SK-N-SH (cell line): ENCODE data around the gene KLHL26. TPM values are rescaled to one million over a fixed set of nuclear protein-coding genes. Genes with fewer than 3 reads are reported as not detected.
A peak's percentile ranks its signal among the peaks of the same experiment; 100 is the strongest.

Experiments used
- CTCF ChIA-PET: fragments of 300-600, 350-600 bp; formaldehyde crosslinking; extraction: SDS; loops from one replicate; lab custom pipeline; 2021; lab: Yijun Ruan, JAX
- POLR2A ChIA-PET: fragments of 350-600 bp; sonication (Branson Sonifier 250); formaldehyde crosslinking; extraction: SDS; loops from one replicate; lab custom pipeline; 2020; ENCODE audit warnings: antibody characterized with exemption, inconsistent platforms; lab: Yijun Ruan, JAX
- DNase-seq: peaks from one replicate; pipeline ENCODE4 v3.0.0; 2012
- H2AFZ ChIP-seq: fragments of 200-600 bp; sonication (generic); 2 replicates; pipeline ENCODE4 v1.8.1; 2016; ENCODE audit warnings: antibody characterized with exemption, mild to moderate bottlenecking, low read depth
- H3F3A ChIP-seq: fragments of 200-600 bp; sonication (generic); replicated peaks from 2 replicates; pipeline ENCODE3; 2016; ENCODE audit warnings: antibody characterized with exemption, mild to moderate bottlenecking; ENCODE audit not compliant: insufficient read depth
- H3K27ac ChIP-seq, 2 experiments: fragments of 200-500 bp in 1 of 2; fragments of 200-600 bp in 1 of 2; sonication (Bioruptor generic) in 1 of 2; sonication (generic), shearing (Covaris generic) in 1 of 2; 2 replicates each; pipeline versions ENCODE4 v1.5.1 to v1.6.1; 2014 to 2016; ENCODE audit warnings: low read depth in 2 of 2, inconsistent platforms in 1 of 2, low read length in 1 of 2, mild to moderate bottlenecking in 1 of 2, mixed read lengths in 1 of 2
- H3K27me3 ChIP-seq: fragments of 200-600 bp; sonication (generic), shearing (Covaris generic); 2 replicates; pipeline ENCODE4 v1.6.1; 2016; ENCODE audit warnings: mixed run types; ENCODE audit not compliant: insufficient read depth
- H3K36me3 ChIP-seq, 2 experiments: fragments of 200-500 bp in 1 of 2; fragments of 200-600 bp in 1 of 2; sonication (Bioruptor generic) in 1 of 2; sonication (generic) in 1 of 2; replicated peaks in 1 of 2; 2 replicates each; pipeline versions ENCODE3 to v1.5.1; 2014 to 2016; ENCODE audit warnings: low read length in 1 of 2, mild to moderate bottlenecking in 1 of 2; ENCODE audit not compliant: insufficient read depth in 2 of 2, control insufficient read depth in 1 of 2
- H3K4me1 ChIP-seq, 2 experiments: fragments of 200-500 bp in 1 of 2; fragments of 200-600 bp in 1 of 2; sonication (Bioruptor generic) in 1 of 2; sonication (generic), shearing (Covaris generic) in 1 of 2; 2 replicates each; pipeline versions ENCODE4 v1.5.1 to v1.6.1; 2014 to 2016; ENCODE audit warnings: low read depth in 1 of 2, low read length in 1 of 2, mixed run types in 1 of 2; ENCODE audit not compliant: insufficient read depth in 2 of 2, control insufficient read depth in 1 of 2
- H3K4me2 ChIP-seq: fragments of 200-600 bp; sonication (generic), shearing (Covaris generic); 2 replicates; pipeline ENCODE4 v1.6.1; 2017; ENCODE audit warnings: mixed run types
- H3K4me3 ChIP-seq, 2 experiments: fragments of 200-500 bp in 1 of 2; fragments of 200-600 bp in 1 of 2; sonication (Bioruptor generic) in 1 of 2; sonication (generic), shearing (Covaris generic) in 1 of 2; 2 replicates each; pipeline versions ENCODE4 v1.5.1 to v1.8.1; 2014 to 2016; ENCODE audit warnings: low read depth in 2 of 2, inconsistent platforms in 1 of 2, low read length in 1 of 2, mild to moderate bottlenecking in 1 of 2, mixed read lengths in 1 of 2, moderate library complexity in 1 of 2
- H3K79me2 ChIP-seq: fragments of 200-600 bp; sonication (generic); 2 replicates; pipeline ENCODE4 v1.8.1; 2017; ENCODE audit warnings: mild to moderate bottlenecking; ENCODE audit not compliant: insufficient read depth
- H3K9ac ChIP-seq: fragments of 200-600 bp; sonication (generic); 2 replicates; pipeline ENCODE4 v1.6.1; 2017; ENCODE audit warnings: mixed run types
- H3K9me2 ChIP-seq: fragments of 200-600 bp; sonication (generic); 2 replicates; pipeline ENCODE4 v1.6.1; 2017; ENCODE audit warnings: mixed run types
- H3K9me3 ChIP-seq: fragments of 200-600 bp; sonication (generic); 2 replicates; pipeline ENCODE4 v1.6.1; 2017; ENCODE audit warnings: mixed run types, mild to moderate bottlenecking, moderate library complexity
- H4K20me1 ChIP-seq: fragments of 200-600 bp; sonication (generic); 2 replicates; pipeline ENCODE4 v1.6.1; 2017; ENCODE audit warnings: mild to moderate bottlenecking, mixed run types; ENCODE audit not compliant: insufficient read depth
- EP300 ChIP-seq, 2 experiments: IDR thresholded peaks; 2 replicates each; pipeline versions ENCODE4 v1.4.0 to v1.6.1; 2012; ENCODE audit warnings: borderline replicate concordance in 1 of 2, low read depth in 1 of 2, low read length in 1 of 2
- MXI1 ChIP-seq: IDR thresholded peaks from 2 replicates; pipeline ENCODE4 v1.6.1; 2012; ENCODE audit warnings: mild to moderate bottlenecking, low read depth, low read length, improper control_type of control experiment
- NRF1 ChIP-seq: IDR thresholded peaks from 2 replicates; pipeline ENCODE4 v1.6.1; 2012; ENCODE audit warnings: low read depth, mild to moderate bottlenecking, low read length
- RAD21 ChIP-seq: IDR thresholded peaks from 2 replicates; pipeline ENCODE4 v1.6.1; 2012; ENCODE audit warnings: mild to moderate bottlenecking, low read length
- SMC3 ChIP-seq: IDR thresholded peaks from 2 replicates; pipeline ENCODE4 v1.6.1; 2012; ENCODE audit warnings: low read depth, low read length, improper control_type of control experiment
- WGBS: methylation state at CpG from one replicate; pipeline ENCODE4 v1.1.6; 2017; ENCODE audit warnings: low lambda C conversion rate; 5-methylcytosine and 5-hydroxymethylcytosine counted together
- polyA plus RNA-seq, 3 experiments: library from polyadenylated mRNA; depleted of rRNA; stranded (reverse); fragments of >200 nt; gene quantifications; 2 replicates each; pipeline ENCODE4 v1.2.3, GENCODE V29; 2012
- TF ChIP-seq, protein P1 (sequence below): fragments of 200-600 bp; sonication (generic); IDR thresholded peaks from 2 replicates; pipeline ENCODE4 v1.6.1; 2017; ENCODE audit warnings: antibody characterized with exemption, mild to moderate bottlenecking, moderate library complexity
- TF ChIP-seq, protein P2 (sequence below): fragments of 150-350 bp; IDR thresholded peaks from 2 replicates; pipeline ENCODE4 v1.6.1; 2016; ENCODE audit warnings: mild to moderate bottlenecking, low read depth, low read length

The KLHL26 gene
- polyA plus RNA-seq, 1 of the 3 experiments (the other 2 are of a cell fraction): 4.6 TPM

DNA sequence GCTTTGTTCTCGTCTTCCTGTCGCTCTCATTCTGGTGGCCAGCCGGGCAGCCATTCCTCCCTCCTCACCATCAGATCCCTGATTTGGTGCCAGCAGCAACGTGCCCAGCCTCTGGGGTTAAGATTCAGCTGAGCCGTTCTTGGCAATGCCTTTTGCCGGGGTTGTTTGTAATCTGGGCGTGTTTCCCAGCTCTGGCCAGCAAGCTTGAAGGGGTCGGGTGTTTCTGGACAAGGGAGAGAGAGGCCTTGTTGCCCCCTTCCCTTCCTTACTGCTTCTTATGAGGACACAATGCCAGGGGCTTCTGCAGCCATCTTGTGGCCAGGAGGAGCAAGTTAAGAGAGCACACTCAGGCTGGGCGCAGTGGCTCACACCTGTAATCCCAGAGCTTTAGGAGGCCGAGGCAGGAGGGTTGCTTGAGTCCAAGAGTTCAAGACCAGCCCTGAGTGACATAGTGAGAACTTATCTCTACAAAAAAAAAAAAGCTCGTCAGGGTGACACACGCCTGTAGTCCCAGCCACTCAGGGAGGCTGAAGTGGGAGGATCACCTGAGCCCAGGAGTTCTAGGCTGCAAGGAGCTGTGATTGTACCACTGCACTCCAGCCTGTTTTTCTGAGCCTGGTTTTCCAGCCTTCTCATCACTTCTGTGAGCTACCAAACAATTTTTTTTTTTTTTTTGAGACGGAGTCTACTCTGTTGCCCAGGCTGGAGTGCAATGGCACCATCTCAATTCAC lies 35.9 kb downstream of the KLHL26 start (continued):
- TF ChIP-seq NRF1: no peak
- TF ChIP-seq, all 33 proteins: peak for 0

DNA sequence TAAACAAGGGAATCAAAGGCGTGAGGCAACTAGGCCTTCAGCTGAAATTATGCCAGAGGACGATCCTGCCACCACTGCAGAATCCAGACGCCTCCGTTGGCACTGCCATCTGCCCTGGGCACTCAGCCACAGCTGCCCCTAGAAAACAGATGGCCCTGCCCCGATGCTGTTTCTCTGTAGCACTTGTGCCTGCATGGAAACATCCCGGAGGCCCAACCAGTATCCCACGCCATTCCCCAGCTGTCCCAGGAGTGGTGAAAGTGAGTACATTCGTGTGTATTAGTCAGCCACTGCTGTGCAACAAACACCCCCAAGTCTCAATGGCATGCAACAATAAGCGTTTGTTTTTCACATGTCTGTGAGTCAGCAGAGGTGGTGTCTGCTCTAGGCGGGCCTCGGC lies 37.8 kb downstream of the KLHL26 start:
- Histone ChIP-seq H4K20me1 (no peaks in the 10 kb centered on the region), H3K4me1 (peaks cover 15 to 25% of the 10 kb centered on the region in 2 experiments; a peak in 3 of 4 replicates), H3K27ac (peak overlapping the region in 1 of 2 experiments; percentile 26; a peak in 1 of 4 replicates), H3K27me3 (no peaks in the 10 kb centered on the region), H3K4me2 (no peak overlapping the region), H3K79me2 (no peaks in the 10 kb centered on the region), H3K9me2 (no peaks in the 10 kb centered on the region), H3K36me3 (no peaks in the 10 kb centered on the region), H3K4me3 (no peak overlapping the region), H2AFZ (no peak overlapping the region), H3F3A (peaks cover 3% of the 10 kb centered on the region), H3K9ac (no peak overlapping the region), H3K9me3 (no peaks in the 10 kb centered on the region)
- ChIA-PET CTCF (interaction anchor here (0.8 to 3.1 kb wide), 4 partner anchors 78 to 223 kb away, joined by 3 to 14 read pairs (median 6); no protein-coding TSS in a partner anchor), POLR2A (no interaction called here)
- TF ChIP-seq EP300 (IDR thresholded peaks at IDR 0.05; ENCODE audit: borderline replicate concordance in 1 of 2, low read depth in 1 of 2, low read length in 1 of 2) (peak in 1 of 2 experiments; percentile 44; a peak in 1 of 4 replicates), MXI1 (no peak)
- DNase-seq: peak; percentile 73
- WGBS: 69% methylated on average over 8 of the region's 11 CpGs

DNA sequence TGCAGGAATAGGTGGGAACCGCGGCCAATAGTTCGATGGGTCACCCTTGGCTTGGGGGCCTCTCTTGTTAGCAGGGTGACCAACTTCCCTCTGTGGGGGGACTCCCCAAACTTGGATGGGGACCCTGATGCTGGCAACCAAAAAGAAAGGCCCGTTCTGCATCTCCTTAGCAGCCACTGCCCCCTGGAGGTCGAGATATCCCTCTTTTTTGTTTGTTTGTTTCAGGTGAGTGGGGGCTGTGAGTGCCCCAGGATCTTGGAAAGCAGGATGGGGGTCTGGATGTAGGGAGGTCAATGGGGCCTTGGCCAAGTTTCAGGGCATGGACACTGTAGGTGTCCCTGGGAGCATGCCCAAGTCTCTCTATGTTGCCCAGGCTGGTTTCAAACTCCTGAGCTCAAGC lies 39.0 kb downstream of the KLHL26 start:
- H2AFZ ChIP-seq: no peak overlapping the region
- no peak overlapping the region for H3K4me2 ChIP-seq
- H3K9me3 ChIP-seq: no peaks in the 10 kb centered on the region
- H3K4me3 ChIP-seq: no peak overlapping the region
- H3K4me1 ChIP-seq: peaks cover 13 to 15% of the 10 kb centered on the region in 2 experiments; a peak in 2 of 4 replicates
- H3K27me3 ChIP-seq: no peaks in the 10 kb centered on the region
- no peaks in the 10 kb centered on the region for H4K20me1 ChIP-seq
- H3K79me2 ChIP-seq: no peaks in the 10 kb centered on the region
- TF ChIP-seq RAD21: peak; percentile 58
- peak; percentile 41 for TF ChIP-seq SMC3
- TF ChIP-seq, protein P1, sequence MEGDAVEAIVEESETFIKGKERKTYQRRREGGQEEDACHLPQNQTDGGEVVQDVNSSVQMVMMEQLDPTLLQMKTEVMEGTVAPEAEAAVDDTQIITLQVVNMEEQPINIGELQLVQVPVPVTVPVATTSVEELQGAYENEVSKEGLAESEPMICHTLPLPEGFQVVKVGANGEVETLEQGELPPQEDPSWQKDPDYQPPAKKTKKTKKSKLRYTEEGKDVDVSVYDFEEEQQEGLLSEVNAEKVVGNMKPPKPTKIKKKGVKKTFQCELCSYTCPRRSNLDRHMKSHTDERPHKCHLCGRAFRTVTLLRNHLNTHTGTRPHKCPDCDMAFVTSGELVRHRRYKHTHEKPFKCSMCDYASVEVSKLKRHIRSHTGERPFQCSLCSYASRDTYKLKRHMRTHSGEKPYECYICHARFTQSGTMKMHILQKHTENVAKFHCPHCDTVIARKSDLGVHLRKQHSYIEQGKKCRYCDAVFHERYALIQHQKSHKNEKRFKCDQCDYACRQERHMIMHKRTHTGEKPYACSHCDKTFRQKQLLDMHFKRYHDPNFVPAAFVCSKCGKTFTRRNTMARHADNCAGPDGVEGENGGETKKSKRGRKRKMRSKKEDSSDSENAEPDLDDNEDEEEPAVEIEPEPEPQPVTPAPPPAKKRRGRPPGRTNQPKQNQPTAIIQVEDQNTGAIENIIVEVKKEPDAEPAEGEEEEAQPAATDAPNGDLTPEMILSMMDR: peak; percentile 54
- TF ChIP-seq, protein P2, sequence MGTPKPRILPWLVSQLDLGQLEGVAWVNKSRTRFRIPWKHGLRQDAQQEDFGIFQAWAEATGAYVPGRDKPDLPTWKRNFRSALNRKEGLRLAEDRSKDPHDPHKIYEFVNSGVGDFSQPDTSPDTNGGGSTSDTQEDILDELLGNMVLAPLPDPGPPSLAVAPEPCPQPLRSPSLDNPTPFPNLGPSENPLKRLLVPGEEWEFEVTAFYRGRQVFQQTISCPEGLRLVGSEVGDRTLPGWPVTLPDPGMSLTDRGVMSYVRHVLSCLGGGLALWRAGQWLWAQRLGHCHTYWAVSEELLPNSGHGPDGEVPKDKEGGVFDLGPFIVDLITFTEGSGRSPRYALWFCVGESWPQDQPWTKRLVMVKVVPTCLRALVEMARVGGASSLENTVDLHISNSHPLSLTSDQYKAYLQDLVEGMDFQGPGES: no peak
- DNase-seq: no peak
- H3K9me2 ChIP-seq: no peaks in the 10 kb centered on the region
- no peak overlapping the region for H3K27ac ChIP-seq
- no peak overlapping the region for H3K9ac ChIP-seq
- ChIA-PET CTCF (interaction anchor here (1.0 to 3.1 kb wide), 6 partner anchors 82 to 224 kb away, joined by 3 to 14 read pairs (median 4); no protein-coding TSS in a partner anchor), POLR2A (interaction anchor here (0.6 kb wide), 1 partner anchor 609 kb away, joined by 5 read pairs; no protein-coding TSS in a partner anchor)
- no peaks in the 10 kb centered on the region for H3K36me3 ChIP-seq
- WGBS: 80% methylated on average over 4 of the region's 5 CpGs
- H3F3A ChIP-seq: peaks cover 3% of the 10 kb centered on the region
